Left cardiac atrium (tissue), 4 donors: ENCODE data around the gene TBC1D10A. TPM values are rescaled to one million over a fixed set of nuclear protein-coding genes. Genes with fewer than 3 reads are reported as not detected.

Experiments
- ATAC-seq, 2 donors: fragments of 200-7000 bp; cut with Tn5 transposase; one replicate each; pipeline ENCODE4 v1.9.1; 2020; ENCODE audit warnings: mild to moderate bottlenecking in 2 of 2, moderate library complexity in 2 of 2
- DNase-seq: peaks from one replicate; pipeline ENCODE4 v3.0.0-alpha.2; 2020
- intact Hi-C, 2 donors: fragments of 100-400 bp; cut with DNase I; formaldehyde crosslinking; loops; one replicate each; pipeline versions ENCODE4 v1.14.1 to v1.15.1; 2022 to 2023
- total RNA-seq, 2 donors: library from RNA; stranded (reverse); fragmentation: NEBNext Ultra II Directional; extraction: Animal tissue kit (Norgen Biotek cat#: 25700); gene quantifications; one replicate each; pipeline ENCODE4 v1.2.1, GENCODE V29; 2021
- donor health status: DM: no; HTN: yes; CAD: no.
- donor health status: DM: no; HTN: yes; CAD: no; lungs with severe emphysema.
- donor health status: DM: yes; HTN: yes; CAD: no.
- donor health status: Dilated cardiomyopathy.

The TBC1D10A gene
- total RNA-seq, 2 donors from 2014 or later = 11.9 to 12.3 TPM

- peak; percentile 19 to 63 for ATAC-seq
- intact Hi-C loops = loop anchor here in 1 of 2 donors (5.0 kb wide), 1 partner anchor 33 kb away; no protein-coding TSS in a partner anchor
These were observed 1.5 kb downstream of the TBC1D10A start for GRCh38 chr22:30325065-30325720.

GRCh38 chr22:30324014-30324730 lies 2.6 kb downstream of the TBC1D10A start:
- no peak for ATAC-seq
- intact Hi-C loops = no loop called here
- no peak for DNase-seq

More at GRCh38 chr22:30325065-30325720, 1.5 kb downstream of the TBC1D10A start:
- DNase-seq = peak; percentile 53

GRCh38 chr22:30323246-30323645 lies 3.5 kb downstream of the TBC1D10A start:
- ATAC-seq = no peak
- intact Hi-C loops = no loop called here
- no peak for DNase-seq

DNA sequence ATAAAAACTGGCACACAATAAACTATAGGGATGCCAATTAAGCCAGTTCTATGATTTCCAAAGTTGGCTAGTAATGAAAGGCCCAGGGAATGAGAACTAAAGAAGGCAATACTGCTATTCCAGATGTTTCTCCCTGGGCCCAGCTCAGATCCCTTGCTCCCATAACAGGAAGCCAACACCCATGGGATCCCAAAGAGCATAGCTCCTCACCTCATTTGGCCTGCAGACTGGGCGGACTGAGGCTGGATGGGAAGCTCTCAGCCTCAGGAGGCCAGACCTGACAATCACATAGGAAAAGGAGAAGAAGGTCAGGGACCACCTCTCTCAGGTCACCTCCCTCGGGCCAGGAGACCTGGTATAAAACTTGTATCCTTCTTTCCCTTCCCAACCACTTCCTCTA lies 5.3 kb downstream of the TBC1D10A start:
- DNase-seq = no peak
- peak in 1 of 2 donors; percentile 8 for ATAC-seq
- intact Hi-C loops = no loop called here

GRCh38 chr22:30320021-30320556 lies 6.7 kb downstream of the TBC1D10A start:
- no peak for DNase-seq
- ATAC-seq = no peak
- intact Hi-C loops = no loop called here

GRCh38 chr22:30318799-30319419 lies 7.8 kb downstream of the TBC1D10A start:
- intact Hi-C loops = no loop called here
- DNase-seq (no peak), ATAC-seq (no peak)

- intact Hi-C loops = no loop called here
- DNase-seq (no peak), ATAC-seq (no peak)
These were observed 9.0 kb downstream of the TBC1D10A start for GRCh38 chr22:30317778-30318177.

GRCh38 chr22:30315962-30316576 lies 10.7 kb downstream of the TBC1D10A start:
- intact Hi-C loops = no loop called here
- no peak for ATAC-seq
- DNase-seq = no peak

DNA sequence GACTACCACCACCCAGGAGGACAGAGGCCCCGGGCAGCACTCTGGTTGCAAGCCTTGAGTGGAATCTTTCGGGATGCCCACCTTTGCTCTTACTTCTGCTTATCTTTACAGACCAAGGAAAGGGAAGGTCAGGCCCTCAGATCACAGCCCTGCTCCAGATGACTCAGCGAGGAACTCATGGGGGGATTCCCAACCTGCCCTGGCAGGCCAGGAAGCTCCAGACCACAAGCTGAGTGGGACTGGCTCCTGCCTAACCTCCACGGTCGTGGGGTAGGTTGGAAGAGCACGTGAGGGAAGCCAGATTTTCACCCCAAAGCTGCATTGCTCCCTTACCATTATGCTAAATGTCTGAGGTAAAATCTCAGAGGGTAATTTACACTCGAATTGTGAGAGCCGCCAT lies 11.8 kb downstream of the TBC1D10A start:
- intact Hi-C loops = no loop called here
- DNase-seq (no peak), ATAC-seq (no peak)

DNA sequence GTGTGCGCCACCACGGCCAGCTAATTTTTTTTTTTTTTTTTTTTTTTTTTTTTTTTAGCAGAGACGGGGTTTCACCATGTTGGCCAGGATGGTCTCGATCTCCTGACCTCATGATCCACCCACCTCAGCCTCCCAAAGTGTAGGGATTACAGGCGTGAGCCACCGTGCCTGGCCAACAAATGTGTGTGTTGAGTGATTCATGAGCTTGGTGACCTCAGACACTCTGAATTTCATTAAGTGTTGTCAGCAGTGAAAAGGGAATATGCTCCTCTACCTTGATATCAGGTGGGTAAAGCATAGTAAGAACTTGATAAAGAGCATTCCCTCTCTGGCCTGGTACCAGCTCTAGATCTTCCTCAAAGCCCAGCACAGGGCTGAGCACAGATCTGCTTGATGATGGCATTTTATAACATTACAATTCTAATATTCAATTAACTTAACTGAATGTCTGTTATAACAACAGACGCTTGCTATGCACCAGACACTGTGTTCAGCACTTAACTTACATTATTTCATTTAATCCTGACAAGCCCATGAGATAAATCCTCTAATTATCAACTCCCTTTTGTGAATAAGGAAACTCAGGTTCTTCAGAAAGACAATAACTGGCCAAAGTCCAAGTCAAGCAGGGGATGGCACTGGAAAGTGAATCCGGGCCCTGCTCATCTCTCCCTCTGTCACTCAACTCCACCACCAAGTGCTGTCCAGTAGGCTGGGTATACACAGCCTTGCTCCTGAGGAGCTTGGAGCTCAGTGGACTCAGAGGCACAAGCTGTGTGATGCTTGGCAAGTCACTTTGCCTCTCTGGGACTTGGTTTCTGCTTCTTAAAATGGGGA lies 13.0 kb downstream of the TBC1D10A start:
- ATAC-seq = no peak
- intact Hi-C loops = no loop called here
- no peak for DNase-seq

DNA sequence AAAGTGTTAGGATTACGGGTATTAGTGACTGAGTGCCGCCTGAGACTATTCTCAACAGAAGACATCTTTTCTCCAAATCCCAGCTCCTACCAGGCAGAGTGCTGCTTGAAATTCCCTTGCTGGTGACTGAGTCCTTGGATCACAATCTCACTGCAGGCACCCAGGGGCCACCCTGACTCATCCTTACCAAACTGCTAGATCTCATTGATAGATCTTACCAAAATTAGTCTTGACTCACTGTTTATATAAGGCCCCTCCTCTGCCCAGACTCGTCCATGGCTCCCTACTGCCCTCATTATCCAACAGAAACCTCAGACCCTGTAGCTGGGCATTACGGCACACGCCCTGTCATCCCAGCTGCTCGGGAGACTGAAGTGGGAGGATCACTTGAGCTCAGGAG lies 14.7 kb downstream of the TBC1D10A start:
- no peak for ATAC-seq

DNA sequence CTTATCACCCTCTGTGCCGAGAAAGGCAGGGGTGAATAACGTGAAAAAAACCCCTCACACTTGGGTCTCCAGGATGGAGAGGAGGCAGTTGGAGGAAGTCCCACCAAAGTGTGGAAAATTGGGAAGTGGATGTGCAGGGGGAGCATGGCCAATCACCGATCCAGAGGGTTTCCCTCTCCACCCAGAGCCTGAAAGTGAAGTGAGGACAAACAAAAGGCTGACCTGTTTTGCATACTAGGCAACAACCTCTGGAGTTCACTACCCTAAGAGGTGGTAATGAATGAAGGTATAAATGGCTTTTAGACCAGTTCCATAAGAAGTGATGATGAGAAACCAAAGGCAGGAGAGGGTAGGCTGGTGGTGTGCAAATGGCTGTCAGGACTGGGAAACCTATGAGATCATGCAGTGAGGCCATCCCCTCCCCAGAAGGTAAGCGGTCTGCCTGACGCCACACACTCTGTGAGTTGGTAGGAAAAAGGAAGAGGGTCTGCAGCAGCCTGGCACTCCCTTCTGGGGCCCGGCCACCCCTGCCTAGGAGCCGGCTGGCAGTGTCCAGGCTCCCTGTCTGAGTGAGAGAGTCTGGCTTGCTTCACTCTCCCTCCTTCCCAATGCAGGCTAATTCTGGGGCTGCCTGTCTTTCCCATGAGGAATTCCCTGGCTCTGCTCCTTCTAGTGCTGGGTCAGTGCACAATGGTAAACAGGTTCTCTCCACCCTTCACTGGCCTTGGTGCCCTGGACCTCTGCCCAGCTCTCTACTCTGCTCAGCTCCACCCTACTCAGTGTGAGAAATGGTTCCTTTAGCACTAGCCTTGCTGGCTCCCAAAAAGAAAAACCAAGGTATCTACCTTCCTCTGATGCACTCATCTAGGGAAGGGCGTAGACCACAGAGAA lies 15.6 kb downstream of the TBC1D10A start:
- DNase-seq (peak; percentile 81), ATAC-seq (peak; percentile 86 to 93)
- intact Hi-C loops = no loop called here

More for the DNA sequence above, 14.7 kb downstream of the TBC1D10A start:
- no peak for DNase-seq
- intact Hi-C loops = no loop called here

GRCh38 chr22:30309951-30310741 lies 16.6 kb downstream of the TBC1D10A start:
- intact Hi-C loops = no loop called here
- DNase-seq = peak; percentile 43
- ATAC-seq = peak; percentile 36 to 37

- no peak for DNase-seq
- intact Hi-C loops = no loop called here
These were observed 18.1 kb downstream of the TBC1D10A start for GRCh38 chr22:30308518-30309230.

DNA sequence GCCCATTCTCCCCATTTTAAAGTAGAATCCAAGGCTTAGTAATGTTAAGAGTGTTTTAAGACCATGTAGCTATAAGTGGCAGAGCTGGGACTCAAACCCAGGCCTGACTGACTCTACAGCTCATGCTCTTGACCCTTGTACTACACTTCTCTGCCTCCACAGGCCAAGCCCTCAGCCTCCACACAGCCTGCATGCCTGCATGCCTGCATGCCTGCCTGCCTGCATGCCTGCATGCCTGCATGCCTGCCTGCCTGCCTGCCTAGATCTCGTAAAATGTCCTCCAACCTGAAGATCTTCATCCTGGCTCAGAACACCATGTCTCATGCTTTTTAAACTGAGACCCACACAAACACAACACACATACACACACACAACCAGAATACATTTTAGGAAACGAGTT lies 18.6 kb downstream of the TBC1D10A start:
- DNase-seq (no peak), ATAC-seq (no peak)
- intact Hi-C loops = no loop called here

More at GRCh38 chr22:30308518-30309230, 18.1 kb downstream of the TBC1D10A start:
- ATAC-seq = no peak

DNA sequence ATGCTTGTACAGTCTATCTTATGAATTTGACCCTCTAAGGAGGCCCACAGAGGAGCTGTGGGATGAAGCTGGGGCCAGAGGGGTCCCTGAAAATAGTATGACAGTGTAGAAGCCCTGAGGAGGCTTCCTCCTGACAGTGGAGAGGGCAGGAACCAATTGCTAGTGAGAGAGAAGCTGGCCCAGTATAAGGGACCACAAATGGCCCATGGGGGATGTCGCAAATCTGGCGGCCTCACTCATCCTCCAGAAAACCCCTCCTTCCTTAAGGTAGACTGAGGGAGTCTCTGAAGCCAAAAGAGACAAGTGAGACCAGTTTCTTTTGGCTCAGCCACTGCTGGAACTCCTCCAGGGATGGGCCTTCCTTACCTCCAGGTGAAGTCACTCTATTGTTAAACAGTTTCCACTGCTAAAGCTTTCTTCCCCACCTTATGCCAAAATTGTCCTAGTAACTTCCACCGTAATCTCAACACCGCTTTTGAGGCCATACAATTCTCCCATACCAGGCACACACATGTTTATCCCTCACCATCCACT lies 19.6 kb downstream of the TBC1D10A start:
- DNase-seq (no peak), ATAC-seq (no peak)
- intact Hi-C loops = no loop called here
